OCI-LY3 (cell line): ENCODE data around the gene RNF25.

Source experiments
- H2AFZ ChIP-seq: fragments of 200-600, 300-600 bp; shearing (Covaris generic); 2 replicates; pipeline ENCODE4 v1.6.0; 2014; ENCODE audit warnings: antibody characterized with exemption, low read depth, low read length
- H3K27ac ChIP-seq: fragments of 200-600, 300-600 bp; sonication (generic); 2 replicates; pipeline ENCODE4 v1.5.1; 2014; ENCODE audit warnings: mild to moderate bottlenecking, low read length, moderate library complexity, mixed read lengths
- H3K27me3 ChIP-seq: fragments of 200-600, 300-600 bp; sonication (generic); 2 replicates; pipeline ENCODE4 v1.6.1; 2014; ENCODE audit warnings: low read depth, low read length, mixed read lengths
- H3K36me3 ChIP-seq: fragments of 200-600, 300-600 bp; sonication (generic); replicated peaks from 2 replicates; pipeline ENCODE3; 2014; ENCODE audit warnings: low read depth, low read length, mixed read lengths
- H3K4me1 ChIP-seq: fragments of 300-600, 200-600 bp; sonication (generic); 2 replicates; pipeline ENCODE4 v1.6.1; 2014; ENCODE audit warnings: low read length, mixed read lengths
- H3K4me2 ChIP-seq: fragments of 200-600, 300-600 bp; sonication (generic); 2 replicates; pipeline ENCODE4 v1.6.1; 2014; ENCODE audit warnings: low read length, mixed read lengths
- H3K4me3 ChIP-seq: fragments of 300-600, 200-600 bp; sonication (generic); 2 replicates; pipeline ENCODE4 v1.5.1; 2014; ENCODE audit warnings: antibody characterized with exemption, mild to moderate bottlenecking, low read length, moderate library complexity
- H3K79me2 ChIP-seq: fragments of 300-600, 200-600 bp; shearing (Covaris generic); 2 replicates; pipeline ENCODE4 v1.6.1; 2014; ENCODE audit warnings: mild to moderate bottlenecking, low read length, mixed read lengths
- H3K9ac ChIP-seq: fragments of 300-600, 200-600 bp; shearing (Covaris generic); 2 replicates; pipeline ENCODE4 v1.6.0; 2014; ENCODE audit warnings: mild to moderate bottlenecking, low read length, moderate library complexity
- H3K9me3 ChIP-seq: fragments of 200-600, 300-600 bp; shearing (Covaris generic); 2 replicates; pipeline ENCODE4 v1.6.1; 2014; ENCODE audit warnings: low read length, mixed read lengths; ENCODE audit not compliant: insufficient read depth
- H4K20me1 ChIP-seq: fragments of 200-600, 300-600 bp; sonication (generic); 2 replicates; pipeline ENCODE4 v1.6.1; 2016; ENCODE audit warnings: low read length, mixed read lengths; ENCODE audit not compliant: insufficient read depth
- CTCF ChIP-seq: fragments of 200-600, 300-600 bp; sonication (generic); IDR thresholded peaks from 2 replicates; pipeline ENCODE4 v1.5.1; 2014; ENCODE audit warnings: antibody characterized with exemption, low read length, low read depth
- EZH2phosphoT487 ChIP-seq: fragments of 200-600 bp; shearing (Covaris generic); IDR thresholded peaks from 2 replicates; pipeline ENCODE4 v1.6.1; 2018; ENCODE audit warnings: antibody characterized with exemption, mixed run types, low read depth

Gene RNF25

DNA sequence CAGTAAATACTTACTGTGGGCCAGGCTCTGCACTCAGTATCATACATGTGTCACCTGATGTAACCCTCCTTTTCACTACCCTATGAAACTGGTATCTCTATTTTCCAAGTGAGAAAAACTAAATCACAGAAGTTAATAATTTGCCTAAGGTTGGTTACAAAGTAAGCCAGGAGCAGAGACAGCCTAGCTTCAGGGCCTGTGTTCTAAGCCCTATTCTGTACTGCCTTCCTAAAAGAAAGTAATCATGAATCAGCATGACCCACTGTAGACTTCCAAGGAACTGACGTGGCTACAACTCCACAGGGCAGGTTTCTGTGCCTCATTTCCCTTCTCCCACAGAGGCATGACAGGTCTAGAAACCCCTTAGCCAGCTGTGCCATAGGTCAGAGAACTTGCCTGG, 26.7 kb downstream of the RNF25 start:
- no peak overlapping the region for H2AFZ ChIP-seq
- H3K27ac ChIP-seq = peak overlapping the region; percentile 90
- peak overlapping the region; percentile 68 for H3K4me2 ChIP-seq
- H3K4me3 ChIP-seq = 0 out of 2 replicates have a peak overlapping the region, but pooled peaks have one; percentile 30
- H3K4me1 ChIP-seq = peaks cover 22% of the 10 kb centered on the region
- no peaks in the 10 kb centered on the region for H4K20me1 ChIP-seq
- peaks cover 50% of the 10 kb centered on the region for H3K36me3 ChIP-seq
- H3K79me2 ChIP-seq = peaks cover 7% of the 10 kb centered on the region; the same call in 1 of the 2 replicates
- H3K9me3 ChIP-seq = no peaks in the 10 kb centered on the region
- H3K27me3 ChIP-seq = no peaks in the 10 kb centered on the region
- peak overlapping the region; percentile 46 for H3K9ac ChIP-seq
- TF ChIP-seq CTCF = no peak
- TF ChIP-seq EZH2phosphoT487 = no peak

DNA sequence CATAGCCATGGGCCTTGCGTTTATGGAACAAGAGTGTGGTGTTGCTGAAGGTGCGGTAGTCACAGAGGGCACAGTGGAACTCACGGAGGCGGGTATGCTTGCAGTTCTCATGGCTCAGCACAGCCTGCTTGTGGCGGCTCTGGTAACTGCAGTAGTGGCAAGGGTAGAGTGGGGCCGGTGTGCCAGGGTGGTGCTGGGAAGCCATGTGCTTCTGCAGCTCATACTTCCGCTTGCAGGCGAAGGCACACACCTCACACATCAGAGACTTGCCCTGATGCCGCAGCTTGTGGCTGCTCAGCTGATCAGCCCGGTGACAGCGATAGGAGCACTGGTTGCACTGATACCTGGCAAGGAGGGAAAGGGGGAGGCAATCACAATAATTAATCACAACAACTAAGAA, 27.1 kb downstream of the RNF25 start:
- peaks cover 22% of the 10 kb centered on the region for H3K4me1 ChIP-seq
- no peaks in the 10 kb centered on the region for H3K27me3 ChIP-seq
- peaks cover 52% of the 10 kb centered on the region for H3K36me3 ChIP-seq
- H3K4me2 ChIP-seq = peak overlapping the region; percentile 68
- H3K27ac ChIP-seq = peak overlapping the region; percentile 90
- no peak for TF ChIP-seq EZH2phosphoT487
- no peak; the same call in 1 of the 2 replicates for TF ChIP-seq CTCF
- H4K20me1 ChIP-seq = no peaks in the 10 kb centered on the region
- peak overlapping the region; percentile 40; the same call in 1 of the 2 replicates for H3K9ac ChIP-seq
- H3K9me3 ChIP-seq = no peaks in the 10 kb centered on the region
- no peak overlapping the region for H2AFZ ChIP-seq
- no peak overlapping the region for H3K4me3 ChIP-seq
- H3K79me2 ChIP-seq = peaks cover 7% of the 10 kb centered on the region; the same call in 1 of the 2 replicates

GRCh38 chr2:218643751-218644310, 28.0 kb downstream of the RNF25 start:
- no peaks in the 10 kb centered on the region for H3K27me3 ChIP-seq
- no peaks in the 10 kb centered on the region for H4K20me1 ChIP-seq
- H3K79me2 ChIP-seq = peaks cover 7% of the 10 kb centered on the region; the same call in 1 of the 2 replicates
- no peaks in the 10 kb centered on the region for H3K9me3 ChIP-seq
- no peak for TF ChIP-seq EZH2phosphoT487
- TF ChIP-seq CTCF = no peak
- no peak overlapping the region for H3K4me3 ChIP-seq
- H3K36me3 ChIP-seq = peaks cover 54% of the 10 kb centered on the region
- H3K4me1 ChIP-seq = peaks cover 22% of the 10 kb centered on the region
- no peak overlapping the region for H3K4me2 ChIP-seq
- peak overlapping the region; percentile 90 for H3K27ac ChIP-seq
- peak overlapping the region; percentile 40; the same call in 1 of the 2 replicates for H3K9ac ChIP-seq
- H2AFZ ChIP-seq = no peak overlapping the region

DNA sequence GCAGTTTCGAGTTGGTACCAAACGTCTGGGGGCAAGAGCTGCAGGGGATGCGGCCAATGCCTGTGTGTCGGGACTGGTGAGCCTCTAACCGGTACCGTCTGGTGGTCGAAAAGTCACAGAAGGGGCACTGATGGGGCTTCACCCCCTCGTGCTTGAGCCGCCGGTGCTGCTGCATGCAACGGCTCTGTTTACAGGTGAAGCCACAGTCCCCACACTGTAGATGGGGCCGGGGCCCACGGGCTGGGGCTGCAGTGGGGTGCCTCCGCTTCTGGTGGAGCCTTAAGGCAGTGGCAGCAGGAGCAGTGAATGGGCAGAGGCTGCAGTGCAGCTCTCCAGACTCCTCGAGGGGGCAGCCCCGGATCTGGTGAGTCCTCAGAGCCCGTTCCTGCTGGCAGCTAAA, 29.0 kb downstream of the RNF25 start:
- Histone ChIP-seq H3K4me1 (peaks cover 22% of the 10 kb centered on the region), H3K4me2 (no peak overlapping the region), H3K79me2 (peaks cover 2% of the 10 kb centered on the region; the same call in 1 of the 2 replicates), H3K9ac (no peak overlapping the region), H3K4me3 (no peak overlapping the region), H2AFZ (no peak overlapping the region), H4K20me1 (no peaks in the 10 kb centered on the region), H3K36me3 (peaks cover 54% of the 10 kb centered on the region), H3K9me3 (no peaks in the 10 kb centered on the region), H3K27me3 (no peaks in the 10 kb centered on the region), H3K27ac (no peak overlapping the region)
- TF ChIP-seq CTCF (no peak), EZH2phosphoT487 (no peak)
